Measurements from ENCODE around the gene TMEM63A.

The TMEM63A gene

DNA sequence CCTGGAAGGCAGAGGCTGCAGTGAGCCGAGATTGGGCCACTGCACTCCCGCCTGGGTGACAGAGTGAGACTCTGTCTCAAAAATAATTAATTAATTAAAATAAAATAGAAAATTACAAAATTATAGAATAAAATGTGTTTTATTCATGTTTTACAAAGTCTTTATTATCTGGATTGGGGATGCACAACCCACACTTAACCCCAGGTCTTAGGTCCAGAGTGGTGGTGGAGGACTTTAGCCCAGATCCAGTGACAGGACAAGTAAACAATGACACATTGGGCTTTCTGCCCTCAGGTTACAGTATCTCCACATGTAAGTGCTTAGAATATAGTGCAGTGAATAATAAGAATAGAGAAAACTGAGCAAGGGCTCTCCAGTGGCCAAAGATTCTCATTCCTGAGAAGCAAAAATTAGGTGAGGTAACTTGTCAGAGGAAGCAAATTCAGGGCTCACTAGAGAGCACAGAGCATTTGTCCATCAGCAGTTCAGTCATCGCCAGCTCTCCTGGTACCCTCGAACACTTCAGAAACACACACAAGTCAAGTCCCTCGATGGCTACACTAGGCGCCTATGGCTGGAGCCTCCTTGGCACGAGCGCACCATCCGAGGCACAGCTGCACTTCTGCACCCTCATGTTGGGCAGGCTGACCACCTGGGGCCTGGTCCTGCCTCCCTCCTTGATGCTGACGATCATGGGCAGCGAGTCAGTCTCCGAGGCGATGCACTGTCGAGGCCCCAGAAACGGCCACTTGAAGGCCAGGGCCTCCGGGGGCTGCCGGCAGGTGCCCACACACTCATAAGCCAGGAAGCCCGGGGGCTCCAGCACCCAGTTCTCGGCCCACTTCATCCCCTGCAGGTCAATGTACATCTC lies 4.2 kb upstream of the TMEM63A start:
- no peak for DNase-seq (ENCODE audit: low spot score)

DNA sequence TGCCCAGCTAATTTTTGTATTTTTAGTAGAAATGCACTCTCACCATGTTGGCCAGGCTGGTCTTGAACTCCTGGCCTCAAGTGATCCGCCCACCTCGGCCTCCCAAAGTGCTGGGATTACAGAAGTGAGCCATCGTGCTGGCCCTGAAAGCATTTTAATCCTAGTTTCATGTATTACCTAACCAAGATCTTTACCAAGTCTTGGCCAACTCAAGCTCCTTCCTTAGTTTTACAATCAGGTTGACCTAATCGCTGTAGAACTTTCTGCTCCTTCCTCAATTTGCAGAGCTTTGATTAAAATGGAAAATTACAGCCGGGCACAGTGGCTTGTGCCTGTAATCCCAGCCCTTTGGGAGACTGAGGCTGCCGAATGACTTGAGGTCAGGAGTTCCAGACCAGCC lies 3.2 kb upstream of the TMEM63A start:
- no peak for DNase-seq (ENCODE audit: low spot score)

DNA sequence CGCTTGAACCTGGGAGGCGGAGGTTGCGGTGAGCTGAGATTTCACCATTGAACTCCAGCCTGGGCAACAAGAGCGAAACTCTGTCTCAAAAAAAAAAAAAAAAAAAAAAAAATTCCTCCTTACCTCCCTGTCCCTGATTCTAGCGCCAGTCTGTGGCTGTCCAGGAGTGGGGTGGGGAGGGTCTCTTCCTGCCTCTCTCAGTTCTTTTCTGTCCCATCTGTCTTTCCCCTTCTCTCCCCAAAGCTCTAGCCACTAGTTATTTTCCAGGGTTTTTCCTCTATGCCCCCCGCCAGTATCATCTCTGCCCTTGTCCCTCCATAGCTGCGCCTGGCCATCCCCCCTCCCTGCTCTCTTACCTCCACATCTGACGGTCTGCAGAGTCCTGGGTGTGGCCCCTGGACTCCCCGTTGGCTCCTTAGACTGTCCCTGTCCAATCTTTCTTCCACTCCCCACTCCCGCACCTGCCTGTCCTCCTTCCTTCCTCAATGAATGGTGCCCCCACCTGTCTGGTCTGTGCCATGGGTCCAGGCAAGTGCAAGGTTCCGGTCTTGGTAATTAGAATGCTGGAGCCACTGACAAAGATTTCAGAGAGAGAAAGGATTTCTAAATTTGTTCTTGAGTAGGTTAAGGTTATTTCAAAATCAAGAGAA lies 1.6 kb upstream of the TMEM63A start:
- no peak for DNase-seq (ENCODE audit: low spot score)

DNA sequence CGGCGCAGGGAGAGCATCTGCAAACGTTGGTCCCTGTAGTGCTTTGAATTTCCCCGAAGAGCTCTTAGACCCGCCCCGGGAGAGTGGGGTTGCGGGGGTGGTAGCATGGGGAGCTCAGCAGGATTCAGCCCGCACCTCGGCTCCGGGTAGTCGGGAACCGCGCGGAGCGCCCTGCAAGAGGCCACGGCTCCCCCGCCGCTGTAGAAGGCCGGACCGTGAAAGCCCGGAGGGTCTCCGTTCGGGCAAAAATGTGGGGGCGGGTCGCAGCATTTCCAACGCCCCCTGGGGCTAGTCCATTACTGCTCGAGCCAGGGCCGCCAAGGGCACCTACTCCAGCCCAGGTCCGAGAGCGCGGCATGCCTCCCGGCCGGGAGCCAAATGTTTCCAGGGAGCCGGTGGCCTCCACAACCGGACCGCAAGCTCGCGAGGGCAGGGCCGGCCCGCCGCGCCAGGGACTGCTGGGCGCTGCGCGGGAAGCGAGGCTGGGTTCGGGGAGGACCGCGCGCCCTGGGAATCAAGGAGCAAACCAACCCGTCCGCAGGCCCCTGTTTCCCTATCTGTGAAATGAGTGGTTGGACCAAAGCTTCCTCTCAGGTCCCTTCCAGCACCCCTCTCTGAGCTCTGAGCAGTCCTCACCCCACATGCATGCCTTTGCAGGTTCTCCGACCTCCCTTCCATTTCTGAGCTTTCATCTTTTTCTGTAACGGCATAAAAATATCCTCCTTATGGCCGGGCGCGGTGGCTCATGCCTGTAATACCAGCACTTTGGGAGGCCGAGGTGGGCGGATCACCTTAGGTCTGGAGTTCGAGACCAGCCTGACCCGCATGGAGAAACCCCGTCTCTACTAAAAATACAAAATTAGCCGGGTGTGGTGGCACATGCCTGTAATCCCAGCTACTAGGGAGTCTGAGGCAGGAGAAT lies 775 bp upstream of the TMEM63A start:
- DNase-seq (ENCODE audit: low spot score), result no peak

DNA sequence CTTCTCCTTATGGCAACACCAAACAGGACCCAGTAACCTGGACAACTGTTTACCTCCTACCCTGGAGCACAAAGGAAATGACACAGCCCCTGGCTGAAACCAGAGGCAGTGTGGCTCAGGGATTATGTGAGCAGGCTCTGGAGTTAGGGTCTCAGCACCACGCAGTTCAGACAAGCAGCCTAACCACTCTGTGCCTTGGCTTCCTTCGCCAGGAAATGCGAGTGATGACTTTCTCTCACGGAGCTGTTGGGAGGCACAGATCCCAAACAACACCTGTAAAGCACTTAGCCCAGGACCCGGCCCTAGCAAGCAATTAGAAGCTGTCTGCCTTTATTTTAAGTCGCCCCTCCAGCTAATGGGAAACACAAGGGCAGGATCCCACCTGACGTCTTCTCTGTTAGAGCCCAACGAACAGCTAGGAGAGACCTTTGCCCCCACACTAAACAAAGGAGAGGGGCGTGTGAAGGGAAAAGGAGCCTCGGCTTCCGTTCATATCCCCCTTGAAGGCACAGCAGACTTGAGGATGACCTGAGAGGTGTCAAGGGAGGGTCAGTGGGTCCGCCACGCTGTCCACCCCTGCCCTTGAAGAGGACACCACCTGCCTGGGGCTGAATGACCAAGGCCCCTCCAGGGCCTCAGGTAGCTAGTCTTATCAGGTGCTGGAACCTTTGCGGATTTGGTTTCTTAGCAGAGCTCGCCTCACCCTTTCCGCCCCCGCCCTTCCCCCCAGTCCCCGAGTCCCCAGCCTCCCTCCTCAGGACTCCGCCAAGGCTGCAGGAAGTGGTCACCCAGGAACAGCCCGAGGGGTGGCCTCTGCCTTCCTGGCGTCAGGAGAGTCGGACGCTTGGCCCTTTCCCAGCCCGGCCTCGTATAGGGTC lies 860 bp downstream of the TMEM63A start:
- DNase-seq (ENCODE audit: low spot score), result peak; percentile 34

DNA sequence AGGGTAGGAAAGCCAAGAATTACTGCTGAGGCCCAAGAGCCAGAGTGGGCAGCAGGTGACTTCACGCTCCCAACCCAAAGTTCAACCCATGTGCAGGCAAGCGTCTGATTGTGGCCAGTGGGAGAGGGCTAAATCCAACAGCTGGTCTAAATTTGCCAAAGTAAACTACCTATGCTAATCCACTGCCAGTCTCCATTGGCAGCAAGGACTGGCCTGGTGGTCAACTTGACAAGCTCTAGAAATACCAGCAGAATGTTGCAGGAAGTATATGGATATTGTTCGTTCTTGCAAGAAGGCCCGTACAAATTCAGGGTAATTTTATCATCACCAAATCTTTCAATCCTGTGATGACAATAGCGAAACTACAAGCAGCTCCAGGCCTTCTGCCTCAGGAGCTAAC lies 1.5 kb downstream of the TMEM63A start:
- DNase-seq (ENCODE audit: low spot score), result no peak

DNA sequence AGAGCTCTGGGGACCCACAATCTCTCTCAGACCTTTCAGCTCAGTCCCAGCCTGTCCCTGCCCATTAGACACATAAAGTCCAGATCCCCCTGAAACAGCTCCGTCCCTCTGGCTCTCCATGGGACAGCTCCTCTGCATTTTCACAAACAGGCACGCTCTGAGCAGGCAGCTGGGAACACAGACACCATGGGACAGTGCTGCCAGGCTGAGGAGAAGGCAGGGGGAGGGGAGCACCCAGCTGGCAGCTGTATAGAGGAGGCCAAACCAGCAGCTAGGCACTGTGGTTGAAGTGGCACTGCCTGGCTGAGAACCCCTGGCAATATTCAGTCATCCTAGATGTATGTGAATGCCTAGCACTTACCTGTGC lies 2.0 kb downstream of the TMEM63A start:
- DNase-seq (ENCODE audit: low spot score), result peak; percentile 90

DNA sequence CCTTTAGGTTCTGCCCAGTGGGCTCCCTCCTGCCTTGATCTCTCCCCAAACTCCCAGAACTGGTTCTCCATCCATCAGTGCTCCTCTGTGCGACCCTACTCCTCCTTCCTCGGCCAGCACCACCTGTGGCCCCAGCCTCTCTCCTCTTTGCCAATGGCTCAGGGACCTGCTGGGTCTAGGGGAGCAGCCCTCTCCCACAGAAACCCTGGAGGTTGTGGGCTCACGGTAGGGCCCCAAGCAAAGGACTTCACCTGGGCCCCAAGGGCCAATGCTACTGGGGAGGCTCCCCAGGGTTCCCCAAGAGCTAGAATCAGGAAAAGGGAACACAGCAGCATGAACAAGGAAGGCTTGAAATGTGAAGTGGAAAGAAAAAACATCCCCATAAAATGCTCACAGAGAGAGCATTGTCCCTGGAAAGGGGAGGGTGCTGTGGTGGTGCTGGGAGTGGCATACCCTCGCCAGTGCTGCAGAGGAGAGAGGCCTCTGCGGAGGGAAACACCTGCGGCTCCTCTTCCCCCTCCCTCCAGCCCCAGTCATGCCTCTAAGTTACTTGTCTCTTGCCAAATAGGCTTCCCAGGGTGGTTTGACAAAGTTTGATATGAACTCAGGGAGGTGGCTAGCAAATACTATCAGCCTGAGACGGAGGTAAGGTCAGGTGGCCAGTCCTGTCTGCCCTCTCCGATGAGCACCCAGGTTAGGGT lies 2.5 kb downstream of the TMEM63A start:
- DNase-seq (ENCODE audit: low spot score), result peak; percentile 93

DNA sequence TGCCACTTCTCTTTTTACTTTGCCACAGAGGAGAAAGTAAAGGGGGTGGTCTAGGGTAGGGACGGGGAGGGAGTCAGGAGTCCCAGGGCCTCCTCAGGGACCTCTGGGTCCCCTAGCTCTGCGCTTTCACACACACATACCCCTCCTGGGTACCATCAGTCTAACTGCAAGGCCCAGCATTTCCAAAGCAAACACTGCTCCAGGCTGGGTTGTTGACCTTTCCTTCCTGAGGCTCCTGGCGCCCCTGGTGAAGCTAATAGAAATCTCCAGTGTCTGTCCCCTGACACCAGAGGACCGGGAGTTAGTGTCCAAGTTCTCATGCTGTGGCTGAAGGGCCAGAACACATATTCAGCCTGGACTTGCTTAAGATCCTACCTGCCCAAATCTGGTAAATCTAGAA lies 3.9 kb downstream of the TMEM63A start:
- peak; percentile 37 for DNase-seq (ENCODE audit: low spot score)

DNA sequence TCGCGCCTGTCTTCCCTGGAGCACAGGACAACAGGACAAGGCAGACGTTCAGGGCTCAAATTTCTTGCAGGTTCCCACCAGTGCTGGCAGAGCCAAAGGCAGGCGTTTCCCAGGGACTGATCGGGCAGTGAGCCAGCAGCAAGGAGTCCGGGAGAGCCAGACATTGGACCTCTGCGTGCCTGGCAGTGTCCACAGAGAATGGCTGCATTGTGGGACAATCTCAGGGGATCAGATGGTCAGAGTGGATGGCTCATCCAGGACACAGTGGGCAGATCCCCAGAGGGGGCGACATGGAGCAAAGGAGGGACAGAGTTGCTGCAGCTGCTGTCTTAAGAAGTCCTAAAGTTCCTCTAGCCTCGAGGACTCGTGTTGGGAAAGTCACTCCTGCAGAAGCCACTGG lies 4.6 kb downstream of the TMEM63A start:
- peak; percentile 97 for DNase-seq (ENCODE audit: low spot score)

DNA sequence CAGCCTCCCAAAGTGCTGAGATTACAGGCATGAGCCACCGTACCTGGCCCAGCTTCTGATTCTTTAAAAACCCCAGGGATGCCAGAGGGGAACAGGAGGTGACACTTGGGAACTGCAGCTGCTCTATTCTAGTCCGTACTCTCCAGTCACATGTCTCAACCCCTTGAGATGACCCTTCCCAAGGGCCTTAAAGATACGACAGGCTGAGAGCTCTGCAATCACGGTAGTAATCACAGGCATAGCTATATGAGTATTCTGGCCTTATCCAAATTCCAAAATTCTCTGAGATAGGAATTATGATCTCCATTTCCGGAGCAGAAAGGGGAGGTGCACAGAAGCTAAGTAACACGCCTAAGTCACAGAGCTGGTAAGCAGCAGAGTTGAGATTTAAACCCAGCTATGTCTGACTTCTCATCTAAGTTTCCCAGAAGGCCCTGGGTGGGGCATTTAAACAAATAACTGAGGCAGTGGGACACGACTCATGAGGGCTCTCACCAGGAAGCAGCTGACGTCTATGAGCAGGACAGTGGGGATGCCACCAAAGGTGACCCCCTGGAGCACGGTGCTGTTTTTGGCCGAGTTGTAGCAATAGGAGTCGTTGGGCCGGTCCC lies 5.2 kb downstream of the TMEM63A start:
- DNase-seq (ENCODE audit: low spot score), result peak; percentile 58

DNA sequence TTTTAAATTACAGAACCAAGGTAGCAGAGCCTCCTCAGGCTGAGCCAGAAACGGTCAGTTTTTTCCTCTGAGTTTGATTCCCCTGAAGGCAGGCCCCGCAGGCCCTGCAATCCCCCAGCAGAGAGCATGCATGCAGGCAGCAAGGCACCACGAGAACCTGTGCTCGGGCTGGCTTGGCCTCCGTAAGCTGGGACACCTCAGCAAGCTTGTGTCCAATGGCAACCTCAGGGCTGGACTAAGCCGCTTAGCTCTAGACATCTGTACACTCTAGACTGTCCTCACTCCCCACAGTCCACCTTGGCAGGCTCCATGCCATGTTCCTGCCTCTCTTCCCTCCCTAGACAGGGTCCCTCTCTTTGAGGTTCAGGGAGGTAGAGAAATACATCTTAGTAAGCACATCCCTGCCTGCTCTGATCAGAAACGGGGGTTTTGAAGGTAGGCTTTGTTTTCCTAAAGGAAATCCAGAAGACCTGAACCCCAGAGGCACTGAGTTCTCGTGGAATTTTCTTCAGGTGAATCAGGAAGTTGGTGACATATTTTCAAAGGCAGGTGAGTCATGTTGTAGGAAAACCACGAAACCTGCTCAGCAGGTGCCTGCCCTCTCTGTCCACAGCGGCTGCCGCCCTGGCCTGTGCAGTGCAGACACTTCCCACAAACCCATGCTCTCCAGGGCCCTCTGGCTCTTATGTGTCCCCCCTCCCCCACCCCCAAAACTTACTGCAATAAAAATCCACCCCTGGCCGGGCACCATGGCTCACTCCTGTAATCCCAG lies 7.0 kb downstream of the TMEM63A start:
- no peak for DNase-seq (ENCODE audit: low spot score)

DNA sequence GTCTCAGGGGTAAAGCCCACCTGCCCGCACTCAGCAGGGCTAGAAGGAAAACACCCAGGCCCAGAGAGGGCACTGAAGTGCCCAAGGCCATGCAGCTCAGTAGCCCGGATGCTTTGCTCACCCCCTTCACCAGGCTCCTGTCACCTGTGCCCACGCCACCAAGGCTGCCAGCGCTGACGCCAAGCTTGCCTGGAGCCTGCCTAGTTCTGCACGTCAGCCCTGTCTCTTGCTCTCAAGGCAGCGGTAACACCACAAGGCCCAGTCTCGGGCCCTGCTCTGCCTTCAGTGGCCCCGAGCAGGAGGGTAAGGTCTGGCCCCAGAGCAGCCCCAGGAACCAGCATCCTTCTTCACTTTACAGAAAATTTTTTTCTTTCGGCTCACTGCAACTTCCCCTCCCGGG lies 7.7 kb downstream of the TMEM63A start:
- DNase-seq (ENCODE audit: low spot score), result no peak

DNA sequence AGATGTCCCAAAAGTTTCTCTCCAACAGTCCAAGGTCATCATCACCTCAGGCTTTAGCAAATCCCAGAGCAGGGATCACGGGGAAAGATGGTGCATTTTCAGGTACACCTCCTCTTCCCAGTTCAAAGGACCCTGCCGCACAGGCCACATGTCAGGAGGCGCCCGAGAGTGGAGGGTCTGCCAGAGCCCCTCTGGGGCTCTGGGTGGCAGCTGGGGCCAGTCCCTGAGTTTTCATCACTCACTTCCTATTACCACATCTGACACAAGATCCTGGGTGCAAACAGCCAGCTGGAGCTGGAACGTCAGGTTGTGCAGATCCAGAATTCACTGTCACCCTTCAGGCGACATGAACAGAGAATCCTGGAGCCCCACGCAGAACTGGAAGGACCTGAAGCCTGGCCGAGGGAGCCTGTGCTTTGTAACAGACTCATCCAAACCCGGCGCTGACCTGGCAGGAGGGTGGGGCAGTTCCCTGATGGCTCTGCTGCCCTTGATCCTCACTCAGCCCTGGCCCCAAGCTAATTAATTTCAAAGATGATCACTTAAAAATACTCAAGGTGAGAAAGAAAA lies 8.8 kb downstream of the TMEM63A start:
- DNase-seq (ENCODE audit: low spot score), result no peak

DNA sequence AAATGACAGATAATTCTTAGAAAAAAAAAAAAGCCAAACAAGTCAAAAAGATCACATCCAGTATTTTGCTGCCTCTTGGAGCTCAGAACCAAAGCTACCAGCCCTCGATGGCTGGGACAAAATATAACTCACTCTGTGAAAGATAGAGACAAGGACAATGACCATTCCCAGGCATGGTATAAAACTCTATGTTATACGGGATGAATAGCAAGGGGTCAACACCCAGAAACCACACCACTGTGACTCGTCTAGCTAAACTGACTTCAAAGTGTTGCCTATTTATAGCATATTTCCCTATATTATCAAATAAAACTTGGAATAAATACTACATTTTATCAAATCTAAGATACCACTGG lies 10.1 kb downstream of the TMEM63A start:
- no peak for DNase-seq (ENCODE audit: low spot score)

DNA sequence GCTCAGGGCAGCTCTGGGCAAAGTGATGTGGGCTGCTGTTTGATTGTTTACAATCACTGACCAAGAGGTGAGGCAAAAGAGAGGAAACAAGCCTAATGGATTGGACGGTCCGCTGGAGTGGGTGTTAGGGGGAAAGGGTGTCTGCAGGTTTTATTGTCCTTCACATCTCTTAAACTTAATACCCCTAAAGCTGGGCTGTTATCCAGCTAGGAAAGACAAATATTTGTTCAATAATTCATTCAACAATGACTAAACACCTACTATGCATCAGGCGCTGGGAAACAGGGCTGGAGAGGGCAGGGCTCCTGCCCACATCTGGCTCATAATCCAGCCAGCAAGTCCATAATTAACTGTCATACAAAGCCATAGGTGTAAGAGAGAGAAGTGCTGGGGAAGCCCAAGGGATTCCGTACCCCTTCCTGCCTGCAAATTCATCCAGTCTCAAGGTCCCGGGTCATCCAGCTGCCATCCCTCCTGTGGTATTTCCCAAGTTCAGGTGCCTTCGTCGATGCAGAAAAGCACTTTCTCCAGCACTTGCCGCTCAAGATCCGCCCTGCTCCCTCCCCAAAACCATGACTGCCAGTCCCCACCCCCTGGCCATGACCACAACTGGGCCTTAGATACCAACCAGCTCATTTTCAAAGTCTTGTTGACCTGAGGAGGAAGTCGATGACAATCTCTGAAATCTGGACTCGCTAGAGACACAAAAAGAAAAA lies 10.7 kb downstream of the TMEM63A start:
- no peak for DNase-seq (ENCODE audit: low spot score)

DNA sequence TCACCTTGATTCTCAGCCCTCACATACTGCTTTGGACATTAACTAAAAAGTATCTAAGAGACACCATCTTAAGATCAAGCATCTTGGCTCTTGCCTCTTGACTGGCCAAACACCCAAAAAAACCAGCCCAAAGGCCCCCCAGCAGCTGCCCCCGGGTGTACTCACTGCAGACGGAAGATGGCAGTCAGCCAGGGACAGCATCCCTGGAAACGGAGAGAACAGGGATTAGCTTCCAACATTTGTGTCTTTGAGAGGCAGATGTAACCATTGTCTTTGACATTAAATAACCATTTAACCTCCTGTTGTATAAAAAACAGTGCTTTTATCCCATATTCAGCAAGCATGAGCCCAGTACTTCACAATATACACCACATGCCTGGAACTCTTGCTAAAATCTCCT lies 11.3 kb downstream of the TMEM63A start:
- no peak for DNase-seq (ENCODE audit: low spot score)

DNA sequence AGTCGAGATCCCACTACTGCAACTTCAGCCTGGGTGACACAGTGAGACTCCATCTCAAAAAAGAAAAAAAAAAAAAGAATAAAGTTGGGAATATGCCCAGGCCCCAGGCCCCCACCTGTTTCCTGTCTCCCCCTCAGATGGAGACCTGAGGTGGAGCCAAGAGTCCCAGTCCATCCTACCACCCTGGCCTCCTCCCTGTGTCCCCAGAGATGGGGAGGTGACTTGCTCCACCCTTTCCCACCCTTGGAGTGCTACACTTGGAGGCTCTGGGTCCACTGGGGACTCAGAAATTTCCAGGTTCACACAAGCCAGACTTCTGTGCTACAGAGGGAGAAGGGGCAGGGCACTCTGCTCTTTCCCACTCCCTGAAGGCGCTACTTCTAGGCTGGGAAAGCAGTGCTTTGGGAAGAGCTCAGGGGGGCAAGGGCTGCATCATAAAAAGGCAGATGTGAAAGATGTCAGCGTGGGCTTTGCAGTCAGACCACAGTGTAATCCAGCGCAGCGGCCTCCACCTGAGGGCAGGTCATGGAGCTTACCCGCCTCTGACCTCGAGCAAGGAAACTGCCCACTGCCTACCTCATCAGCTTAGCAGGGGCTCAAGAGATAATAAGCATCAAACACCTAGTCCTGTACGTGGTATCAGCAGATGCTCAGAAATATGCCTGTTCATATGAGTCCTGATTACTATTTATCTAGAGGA lies 13.4 kb downstream of the TMEM63A start:
- no peak for DNase-seq (ENCODE audit: low spot score)

All from pons (tissue), 1 donor.